H1 (cell line): ENCODE measurements around the gene ZKSCAN1. TPM values are rescaled to one million over a fixed set of nuclear protein-coding genes. Genes with fewer than 3 reads are reported as not detected.

Experiments
- CTCF ChIA-PET: fragments of 300-600 bp; sonication (Branson Sonifier 250); formaldehyde crosslinking; loops from one replicate; lab custom pipeline; 2021; ENCODE audit not compliant: partially characterized antibody; lab: Charles Lee
- POLR2A ChIA-PET: fragments of 300-600 bp; sonication (Branson Sonifier 250); formaldehyde crosslinking; loops from one replicate; lab custom pipeline; 2021; ENCODE audit warnings: inconsistent platforms; ENCODE audit not compliant: partially characterized antibody; lab: Charles Lee
- DNase-seq, 2 experiments: peaks; one replicate each; pipeline versions ENCODE4 v3.0.0 to v3.0.0-alpha.2; 2010 to 2022; ENCODE audit warnings: low spot score in 2 of 2, low read depth in 1 of 2, mixed read lengths in 1 of 2
- FAIRE-seq: peaks from 2 replicates; lab custom pipeline; 2011; peaks lifted over from hg19 to GRCh38; lab: Jason Lieb, UNC
- H2AFZ ChIP-seq: 2 replicates; pipeline ENCODE4 v1.8.1; 2012; ENCODE audit warnings: low read length, inconsistent platforms
- H2AK5ac ChIP-seq: 2 replicates; pipeline ENCODE4 v1.6.1; 2013; ENCODE audit warnings: low read depth, low read length
- H2BK120ac ChIP-seq: replicated peaks from 2 replicates; pipeline ENCODE3; 2013; ENCODE audit warnings: low read depth, low read length, inconsistent platforms
- H2BK12ac ChIP-seq: 2 replicates; pipeline ENCODE4 v1.6.1; 2013; ENCODE audit warnings: low read depth, low read length
- H2BK15ac ChIP-seq: 2 replicates; pipeline ENCODE4 v1.6.1; 2013; ENCODE audit warnings: low read length
- H2BK20ac ChIP-seq: 2 replicates; pipeline ENCODE4 v1.6.1; 2013; ENCODE audit warnings: low read length
- H2BK5ac ChIP-seq: 2 replicates; pipeline ENCODE4 v1.6.1; 2013; ENCODE audit warnings: low read depth, low read length
- H3K14ac ChIP-seq: 2 replicates; pipeline ENCODE4 v1.6.1; 2013; ENCODE audit warnings: inconsistent platforms; ENCODE audit not compliant: insufficient read length
- H3K18ac ChIP-seq: 2 replicates; pipeline ENCODE4 v1.6.1; 2013; ENCODE audit warnings: low read length; ENCODE audit errors: extremely low read depth
- H3K23ac ChIP-seq: 2 replicates; pipeline ENCODE4 v1.6.1; 2013; ENCODE audit warnings: inconsistent platforms; ENCODE audit not compliant: insufficient read length
- H3K23me2 ChIP-seq: 2 replicates; pipeline ENCODE4 v1.6.1; 2013; ENCODE audit warnings: low read depth, low read length
- H3K27ac ChIP-seq: 2 replicates; pipeline ENCODE4 v1.6.1; 2011; ENCODE audit warnings: low read depth, low read length, inconsistent platforms
- H3K27me3 ChIP-seq, 4 experiments: replicated peaks in 1 of 4; 1 replicate in 1 of 4; 2 replicates in 3 of 4; pipeline versions ENCODE4 v1.6.1 to v1.8.1; 2011 to 2013; ENCODE audit warnings: low read length in 3 of 4, mild to moderate bottlenecking in 3 of 4, inconsistent platforms in 2 of 4, mixed read lengths in 2 of 4, moderate library complexity in 1 of 4; ENCODE audit not compliant: control insufficient read depth in 3 of 4, insufficient read depth in 3 of 4; ENCODE audit errors: extremely low read depth in 1 of 4
- H3K36me3 ChIP-seq, 4 experiments: 2 replicates each; pipeline versions ENCODE4 v1.6.1 to v1.8.1; 2011 to 2013; ENCODE audit warnings: mild to moderate bottlenecking in 4 of 4, low read length in 3 of 4, moderate library complexity in 2 of 4, control low read depth in 1 of 4, inconsistent platforms in 1 of 4; ENCODE audit not compliant: insufficient read depth in 4 of 4, control insufficient read depth in 2 of 4
- H3K4ac ChIP-seq: replicated peaks from 2 replicates; pipeline ENCODE3; 2013; ENCODE audit warnings: low read length, low read depth, mixed read lengths, inconsistent platforms; ENCODE audit not compliant: insufficient read length
- H3K4me1 ChIP-seq, 4 experiments: replicated peaks in 1 of 4; 1 replicate in 1 of 4; 2 replicates in 3 of 4; pipeline versions ENCODE4 v1.6.1 to v1.8.1; 2011 to 2013; ENCODE audit warnings: low read length in 3 of 4, inconsistent platforms in 2 of 4, mixed read lengths in 1 of 4; ENCODE audit not compliant: insufficient read depth in 4 of 4, control insufficient read depth in 3 of 4
- H3K4me2 ChIP-seq, 2 experiments: 2 replicates each; pipeline versions ENCODE4 v1.6.1 to v1.8.1; 2011 to 2013; ENCODE audit warnings: low read depth in 2 of 2, low read length in 2 of 2, control low read depth in 1 of 2, inconsistent platforms in 1 of 2, mild to moderate bottlenecking in 1 of 2; ENCODE audit not compliant: insufficient read depth in 1 of 2
- H3K4me3 ChIP-seq, 4 experiments: fragments of 200-600, 300-600 bp in 1 of 4; sonication (generic), shearing (Covaris generic), sonication (Bioruptor Twin) in 1 of 4; 2 replicates each; pipeline versions ENCODE4 v1.5.1 to v1.8.1; 2011 to 2016; ENCODE audit warnings: low read length in 4 of 4, low read depth in 3 of 4, control low read depth in 2 of 4, inconsistent platforms in 2 of 4, mild to moderate bottlenecking in 2 of 4, mixed read lengths in 1 of 4, moderate library complexity in 1 of 4; ENCODE audit not compliant: insufficient read depth in 2 of 4; ENCODE audit errors: extremely low read depth in 1 of 4
- H3K56ac ChIP-seq: replicated peaks from 2 replicates; pipeline ENCODE3; 2013; ENCODE audit warnings: low read depth, mild to moderate bottlenecking, mixed read lengths, low read length, inconsistent platforms; ENCODE audit not compliant: insufficient read length
- H3K79me1 ChIP-seq: 2 replicates; pipeline ENCODE4 v1.6.1; 2013; ENCODE audit warnings: low read depth, low read length, control low read depth
- H3K79me2 ChIP-seq, 2 experiments: 2 replicates each; pipeline versions ENCODE4 v1.6.1 to v1.8.1; 2012 to 2013; ENCODE audit warnings: low read length in 2 of 2, mild to moderate bottlenecking in 2 of 2, inconsistent platforms in 1 of 2; ENCODE audit not compliant: insufficient read depth in 2 of 2, control insufficient read depth in 1 of 2
- H3K9ac ChIP-seq, 4 experiments: replicated peaks in 1 of 4; 1 replicate in 1 of 4; 2 replicates in 3 of 4; pipeline versions ENCODE4 v1.6.1 to v1.8.1; 2011 to 2013; ENCODE audit warnings: low read depth in 3 of 4, low read length in 3 of 4, control low read depth in 2 of 4, mild to moderate bottlenecking in 2 of 4, moderate library complexity in 2 of 4, inconsistent platforms in 1 of 4; ENCODE audit errors: extremely low read depth in 1 of 4
- H3K9me3 ChIP-seq, 2 experiments: 2 replicates each; pipeline versions ENCODE4 v1.6.1 to v1.8.1; 2012 to 2013; ENCODE audit warnings: mild to moderate bottlenecking in 2 of 2, moderate library complexity in 2 of 2, control low read depth in 1 of 2, inconsistent platforms in 1 of 2, low read depth in 1 of 2, low read length in 1 of 2, mixed read lengths in 1 of 2; ENCODE audit not compliant: insufficient read depth in 2 of 2
- H4K20me1 ChIP-seq, 2 experiments: replicated peaks in 1 of 2; 2 replicates each; pipeline versions ENCODE3 to v1.8.1; 2011 to 2013; ENCODE audit warnings: inconsistent platforms in 2 of 2, low read length in 2 of 2, mild to moderate bottlenecking in 1 of 2; ENCODE audit not compliant: insufficient read depth in 2 of 2, control insufficient read depth in 1 of 2
- H4K5ac ChIP-seq: 2 replicates; pipeline ENCODE4 v1.6.1; 2013; ENCODE audit warnings: low read length, low read depth, mixed read lengths, inconsistent platforms; ENCODE audit not compliant: insufficient read length
- H4K8ac ChIP-seq: 2 replicates; pipeline ENCODE4 v1.8.0; 2013; ENCODE audit warnings: mild to moderate bottlenecking, moderate library complexity, low read length, inconsistent platforms; ENCODE audit not compliant: insufficient read depth; ENCODE audit errors: extremely low read depth
- H4K91ac ChIP-seq: replicated peaks from 2 replicates; pipeline ENCODE3; 2013; ENCODE audit warnings: low read length, mixed read lengths, inconsistent platforms; ENCODE audit not compliant: insufficient read length
- BRCA1 ChIP-seq: IDR thresholded peaks from 2 replicates; pipeline ENCODE4 v1.6.1; 2012; ENCODE audit warnings: low read depth, low read length, improper control_type of control experiment
- CHD2 ChIP-seq: IDR thresholded peaks from 2 replicates; pipeline ENCODE4 v1.6.1; 2012; ENCODE audit warnings: low read length, improper control_type of control experiment
- EGR1 ChIP-seq: IDR thresholded peaks from 2 replicates; pipeline ENCODE4 v1.6.1; 2011; ENCODE audit warnings: low read depth, low read length, borderline replicate concordance
- JUND ChIP-seq: IDR thresholded peaks from 2 replicates; pipeline ENCODE4 v1.6.1; 2011; ENCODE audit warnings: mild to moderate bottlenecking, improper control_type of control experiment, low read length
- MAFK ChIP-seq: IDR thresholded peaks from 2 replicates; pipeline ENCODE4 v1.6.1; 2012; ENCODE audit warnings: low read depth, mild to moderate bottlenecking, improper control_type of control experiment, low read length
- POLR2A ChIP-seq, 2 experiments: IDR thresholded peaks; 1 replicate in 1 of 2; 2 replicates in 1 of 2; pipeline ENCODE4 v1.6.1; 2011; ENCODE audit warnings: low read depth in 2 of 2, low read length in 2 of 2, mild to moderate bottlenecking in 2 of 2; ENCODE audit errors: control extremely low read depth in 1 of 2
- RXRA ChIP-seq: IDR thresholded peaks from 2 replicates; pipeline ENCODE4 v1.6.1; 2011; ENCODE audit warnings: low read depth, mild to moderate bottlenecking, low read length, moderate library complexity; ENCODE audit not compliant: insufficient read depth
- SIN3A ChIP-seq, 2 experiments: IDR thresholded peaks in 1 of 2; conservative IDR thresholded peaks in 1 of 2; 2 replicates each; pipeline ENCODE4 v1.6.1; 2011 to 2012; ENCODE audit warnings: low read length in 2 of 2, improper control_type of control experiment in 1 of 2, low read depth in 1 of 2, mild to moderate bottlenecking in 1 of 2
- SP1 ChIP-seq: IDR thresholded peaks from 2 replicates; pipeline ENCODE4 v1.6.1; 2011; ENCODE audit warnings: low read depth, low read length
- TAF1 ChIP-seq: IDR thresholded peaks from 2 replicates; pipeline ENCODE4 v1.6.1; 2011; ENCODE audit warnings: mild to moderate bottlenecking, low read depth, low read length
- TAF7 ChIP-seq: optimal IDR thresholded peaks from 2 replicates; pipeline ENCODE3; 2011; ENCODE audit warnings: low read depth, mild to moderate bottlenecking, inconsistent platforms, low read length, moderate library complexity, borderline replicate concordance
- TBP ChIP-seq: IDR thresholded peaks from 2 replicates; pipeline ENCODE4 v1.6.1; 2011; ENCODE audit warnings: low read depth, low read length, improper control_type of control experiment
- TEAD4 ChIP-seq: IDR thresholded peaks from 2 replicates; pipeline ENCODE4 v1.6.1; 2012; ENCODE audit warnings: low read depth, low read length, inconsistent platforms, mixed read lengths
- ZNF274 ChIP-seq: IDR thresholded peaks from 2 replicates; pipeline ENCODE4 v1.7.0; 2012; ENCODE audit warnings: low read length, borderline replicate concordance; ENCODE audit errors: extremely low read depth
- WGBS, 2 experiments: shearing (Covaris generic) in 1 of 2; methylation state at CpG; one replicate each; pipeline versions ENCODE4 v1.1.6 to v1.1.7; 2013 to 2015; ENCODE audit warnings: low lambda C conversion rate in 2 of 2, mixed read lengths in 2 of 2, inconsistent platforms in 1 of 2, low coverage in 1 of 2, missing lambda C conversion rate in 1 of 2; ENCODE audit not compliant: insufficient replicate concordance in 2 of 2, insufficient coverage in 1 of 2, insufficient read length in 1 of 2; ENCODE audit errors: extremely low coverage in 1 of 2, missing lambda C conversion rate in 1 of 2; 5-methylcytosine and 5-hydroxymethylcytosine counted together
- polyA plus RNA-seq, 7 experiments: library from polyadenylated mRNA; depleted of rRNA in 3 of 7; stranded (reverse) in 5 of 7; unstranded in 2 of 7; fragments of >200 nt in 5 of 7; fragments of 200-250 nt in 2 of 7; gene quantifications; 1 replicate in 5 of 7; 2 replicates in 1 of 7; 4 replicates in 1 of 7; pipeline versions ENCODE4 v1.2.1 to v1.2.3, GENCODE V29; 2011 to 2013; ENCODE audit warnings: missing spikeins in 2 of 7, mixed read lengths in 2 of 7
- total RNA-seq: library from RNA; stranded (reverse); fragmentation: NEBNext Ultra II Directional; extraction: Animal tissue kit (Norgen Biotek cat#: 25700); gene quantifications from 2 replicates; pipeline ENCODE4 v1.2.1, GENCODE V29; 2021

The ZKSCAN1 gene
- total and polyA plus RNA-seq, 2 of the 8 experiments (the other 6 are each of a cell fraction or from before 2014, with no cell fraction given) = 8.2 to 40.6 TPM

DNA sequence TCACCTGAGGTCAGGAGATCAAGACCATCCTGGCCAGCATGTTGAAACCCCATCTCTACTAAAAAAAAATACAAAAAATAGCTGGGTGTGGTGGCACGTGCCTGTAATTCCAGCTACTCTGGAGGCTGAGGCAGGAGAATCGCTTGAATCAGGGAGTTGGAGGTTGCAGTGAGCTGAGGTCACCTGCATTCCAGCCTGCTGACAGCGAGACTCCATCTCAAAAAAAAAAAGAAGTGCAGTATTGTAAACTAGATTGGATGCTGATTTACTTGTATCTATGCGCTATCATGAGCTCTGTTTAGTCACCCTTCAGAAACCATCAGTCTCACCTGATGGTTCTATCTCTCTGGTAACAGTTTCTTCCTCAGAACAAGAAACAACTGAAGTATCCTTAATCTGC is 48.0 kb downstream of the ZKSCAN1 start:
- Histone ChIP-seq H2BK5ac (no peak overlapping the region), H3K23me2 (no peaks in the 10 kb centered on the region), H2BK120ac (no peak overlapping the region), H2BK15ac (no peak overlapping the region), H3K27ac (no peak overlapping the region), H3K9ac (no peak overlapping the region), H2AFZ (no peak overlapping the region), H3K4ac (no peak overlapping the region), H4K5ac (no peak overlapping the region), H2BK20ac (no peak overlapping the region), H4K8ac (no peak overlapping the region), H3K9me3 (no peaks in the 10 kb centered on the region), H3K4me1 (no peaks in the 10 kb centered on the region), H3K79me1 (no peaks in the 10 kb centered on the region), H3K36me3 (peaks cover 16 to 46% (median 34%) of the 10 kb centered on the region in 4 experiments), H3K23ac (no peak overlapping the region), H2BK12ac (no peak overlapping the region), H3K79me2 (no peaks in the 10 kb centered on the region; a peak in 1 of 4 replicates), H3K14ac (no peak overlapping the region), H3K18ac (no peak overlapping the region), H3K4me3 (no peak overlapping the region), H4K91ac (no peak overlapping the region), H2AK5ac (no peak overlapping the region), H3K27me3 (no peaks in the 10 kb centered on the region), H3K56ac (no peak overlapping the region), H3K4me2 (no peak overlapping the region), H4K20me1 (peaks cover 0 to 2% of the 10 kb centered on the region in 2 experiments)
- FAIRE-seq (no peak), DNase-seq (no peak)
- ChIA-PET POLR2A (interaction anchor here (0.8 to 19.6 kb wide), 16 partner anchors 6 to 223 kb away, joined by 3 to 294 read pairs (median 4); partner anchors contain the start of genes AP4M1, COPS6, MCM7 and ZKSCAN1), CTCF (interaction anchor here (0.6 to 1.9 kb wide), 7 partner anchors 8 to 149 kb away, joined by 3 to 7 read pairs (median 5); no protein-coding TSS in a partner anchor)
- WGBS, 2 experiments = 100% methylated on average over 4 of the region's 4 CpGs; no CpG with 5 or more reads in 1 of the 2 experiments
- TF ChIP-seq TAF7 = no peak
- TF ChIP-seq JUND = no peak
- TF ChIP-seq SIN3A (conservative IDR thresholded peaks at IDR 0.05 in 1 of 2, IDR thresholded peaks at IDR 0.05 in 1 of 2; ENCODE audit: low read depth in 1 of 2, low read length in 2 of 2) = no peak
- TF ChIP-seq ZNF274 = no peak
- TF ChIP-seq BRCA1 = no peak
- TF ChIP-seq SP1 = no peak
- no peak for TF ChIP-seq RXRA
- no peak for TF ChIP-seq TAF1
- TF ChIP-seq TBP = no peak
- no peak for TF ChIP-seq MAFK
- no peak for TF ChIP-seq POLR2A (IDR thresholded peaks at IDR 0.05; ENCODE audit: control extremely low read depth in 1 of 2, low read depth in 2 of 2, low read length in 2 of 2)
- no peak for TF ChIP-seq CHD2
- no peak for TF ChIP-seq EGR1
- no peak for TF ChIP-seq TEAD4
